Tibial nerve (tissue), 3 donors: Measurements from ENCODE around the gene STON2.

ENCODE experiments used
- POLR2A ChIP-seq, 2 donors: fragments of 450-650 bp; IDR thresholded peaks; one replicate each; pipeline ENCODE4 v1.6.1; 2017; ENCODE audit warnings: antibody characterized with exemption in 2 of 2, mild to moderate bottlenecking in 2 of 2, moderate library complexity in 2 of 2
- TF ChIP-seq, protein P1 (sequence below), 5 experiments: fragments of 200-600 bp in 3 of 5; fragments of 450-650 bp in 2 of 5; sonication (generic) in 3 of 5; IDR thresholded peaks; one replicate each; pipeline ENCODE4 v1.5.1; 2016 to 2019; ENCODE audit warnings: antibody characterized with exemption in 5 of 5, mild to moderate bottlenecking in 3 of 5, moderate library complexity in 2 of 5

DNA sequence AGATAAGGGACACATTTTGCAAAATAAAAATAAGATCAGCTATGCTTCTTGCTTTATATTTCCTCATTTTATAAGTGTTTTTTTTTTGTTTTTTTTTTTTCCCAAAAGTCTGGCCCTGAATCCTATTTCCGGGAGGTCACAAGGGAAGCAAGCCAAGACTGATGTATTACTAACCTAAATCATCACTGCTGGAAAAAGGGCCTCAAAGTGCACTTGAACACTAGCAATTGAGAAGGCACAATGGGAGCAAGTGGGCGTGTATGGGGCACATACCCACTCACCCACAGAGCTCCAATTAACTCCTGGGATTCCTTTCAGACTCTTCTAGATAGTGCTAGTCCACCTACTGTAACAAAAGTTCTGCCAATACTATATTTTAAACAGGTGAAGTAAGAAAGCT, 58.8 kb downstream of the STON2 start:
- TF ChIP-seq, protein P1, sequence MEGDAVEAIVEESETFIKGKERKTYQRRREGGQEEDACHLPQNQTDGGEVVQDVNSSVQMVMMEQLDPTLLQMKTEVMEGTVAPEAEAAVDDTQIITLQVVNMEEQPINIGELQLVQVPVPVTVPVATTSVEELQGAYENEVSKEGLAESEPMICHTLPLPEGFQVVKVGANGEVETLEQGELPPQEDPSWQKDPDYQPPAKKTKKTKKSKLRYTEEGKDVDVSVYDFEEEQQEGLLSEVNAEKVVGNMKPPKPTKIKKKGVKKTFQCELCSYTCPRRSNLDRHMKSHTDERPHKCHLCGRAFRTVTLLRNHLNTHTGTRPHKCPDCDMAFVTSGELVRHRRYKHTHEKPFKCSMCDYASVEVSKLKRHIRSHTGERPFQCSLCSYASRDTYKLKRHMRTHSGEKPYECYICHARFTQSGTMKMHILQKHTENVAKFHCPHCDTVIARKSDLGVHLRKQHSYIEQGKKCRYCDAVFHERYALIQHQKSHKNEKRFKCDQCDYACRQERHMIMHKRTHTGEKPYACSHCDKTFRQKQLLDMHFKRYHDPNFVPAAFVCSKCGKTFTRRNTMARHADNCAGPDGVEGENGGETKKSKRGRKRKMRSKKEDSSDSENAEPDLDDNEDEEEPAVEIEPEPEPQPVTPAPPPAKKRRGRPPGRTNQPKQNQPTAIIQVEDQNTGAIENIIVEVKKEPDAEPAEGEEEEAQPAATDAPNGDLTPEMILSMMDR (IDR thresholded peaks at IDR 0.05), result no peak
- no peak for TF ChIP-seq POLR2A (IDR thresholded peaks at IDR 0.05)
